HFF-Myc (cell line): Measurements from ENCODE around the gene ZGPAT.

Source experiments
- DNase-seq: peaks from one replicate; pipeline ENCODE4 v3.0.0-alpha.2; 2011; ENCODE audit warnings: low read depth; ENCODE audit errors: extremely low read depth
- H3K4me3 ChIP-seq: replicated peaks from 2 replicates; pipeline ENCODE4 v1.5.1; 2011; ENCODE audit warnings: low read depth, mild to moderate bottlenecking, control low read depth, low read length
- TF ChIP-seq, protein P1 (sequence below): IDR thresholded peaks from 2 replicates; pipeline ENCODE4 v1.5.1; 2012; ENCODE audit warnings: mild to moderate bottlenecking, low read depth, low read length, control low read depth; ENCODE audit errors: missing control alignments

Gene ZGPAT

DNA sequence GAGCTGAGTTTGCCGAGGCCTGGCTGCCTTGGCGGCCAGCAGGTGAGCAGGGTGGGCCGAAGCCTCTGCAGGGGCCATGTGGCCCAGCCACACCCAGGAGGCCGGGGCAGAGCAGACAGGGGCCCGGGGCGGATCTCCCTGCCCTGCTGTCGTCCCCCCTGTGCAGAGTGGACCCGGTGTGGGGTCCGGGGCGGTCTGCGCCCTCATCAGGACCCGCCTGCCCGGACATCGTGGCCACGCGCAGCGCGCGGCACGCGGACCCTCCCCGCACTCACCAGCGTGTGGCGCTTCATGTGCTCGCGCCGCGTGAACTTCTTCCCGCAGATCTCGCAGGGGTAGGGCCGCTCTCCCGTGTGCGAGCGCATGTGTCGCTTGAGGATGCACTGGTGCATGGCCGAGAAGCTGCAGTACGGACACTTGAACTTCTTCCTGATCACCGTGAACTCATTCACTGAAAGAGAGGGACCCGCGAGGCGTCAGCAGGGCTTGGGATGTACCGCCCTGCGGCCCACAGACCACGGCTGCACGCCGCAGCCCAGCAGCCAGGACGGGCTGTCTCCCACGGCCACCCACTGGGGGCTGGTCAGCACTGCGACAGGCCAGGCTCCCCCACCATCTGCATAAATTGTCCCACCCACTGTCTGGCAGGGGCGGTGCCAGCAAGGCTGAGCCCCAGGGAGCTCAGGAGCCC, 44.7 kb downstream of the ZGPAT start:
- H3K4me3 ChIP-seq: no peak overlapping the region
- TF ChIP-seq, protein P1, sequence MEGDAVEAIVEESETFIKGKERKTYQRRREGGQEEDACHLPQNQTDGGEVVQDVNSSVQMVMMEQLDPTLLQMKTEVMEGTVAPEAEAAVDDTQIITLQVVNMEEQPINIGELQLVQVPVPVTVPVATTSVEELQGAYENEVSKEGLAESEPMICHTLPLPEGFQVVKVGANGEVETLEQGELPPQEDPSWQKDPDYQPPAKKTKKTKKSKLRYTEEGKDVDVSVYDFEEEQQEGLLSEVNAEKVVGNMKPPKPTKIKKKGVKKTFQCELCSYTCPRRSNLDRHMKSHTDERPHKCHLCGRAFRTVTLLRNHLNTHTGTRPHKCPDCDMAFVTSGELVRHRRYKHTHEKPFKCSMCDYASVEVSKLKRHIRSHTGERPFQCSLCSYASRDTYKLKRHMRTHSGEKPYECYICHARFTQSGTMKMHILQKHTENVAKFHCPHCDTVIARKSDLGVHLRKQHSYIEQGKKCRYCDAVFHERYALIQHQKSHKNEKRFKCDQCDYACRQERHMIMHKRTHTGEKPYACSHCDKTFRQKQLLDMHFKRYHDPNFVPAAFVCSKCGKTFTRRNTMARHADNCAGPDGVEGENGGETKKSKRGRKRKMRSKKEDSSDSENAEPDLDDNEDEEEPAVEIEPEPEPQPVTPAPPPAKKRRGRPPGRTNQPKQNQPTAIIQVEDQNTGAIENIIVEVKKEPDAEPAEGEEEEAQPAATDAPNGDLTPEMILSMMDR: no peak
- no peak for DNase-seq

DNA sequence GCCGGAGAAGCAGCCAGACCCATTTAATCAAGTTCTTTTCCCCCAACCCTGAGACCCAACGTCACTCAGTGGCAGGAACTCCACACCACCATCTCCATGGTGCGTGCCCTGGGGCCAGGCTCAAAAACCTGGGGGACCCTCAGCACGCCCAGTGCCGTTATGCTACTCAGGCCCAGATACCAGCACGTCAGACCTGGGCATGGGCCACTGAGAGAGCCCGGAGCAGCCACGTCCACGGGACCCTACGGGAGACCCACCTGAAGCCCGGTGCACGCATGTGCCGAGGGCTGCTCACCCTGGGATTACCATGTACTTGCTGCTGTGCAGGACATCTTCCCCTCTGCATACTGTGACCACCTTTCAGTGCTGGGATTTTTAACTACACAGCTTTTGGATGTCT, 45.5 kb downstream of the ZGPAT start:
- no peak for DNase-seq
- TF ChIP-seq, protein P1: no peak
- H3K4me3 ChIP-seq: no peak overlapping the region

DNA sequence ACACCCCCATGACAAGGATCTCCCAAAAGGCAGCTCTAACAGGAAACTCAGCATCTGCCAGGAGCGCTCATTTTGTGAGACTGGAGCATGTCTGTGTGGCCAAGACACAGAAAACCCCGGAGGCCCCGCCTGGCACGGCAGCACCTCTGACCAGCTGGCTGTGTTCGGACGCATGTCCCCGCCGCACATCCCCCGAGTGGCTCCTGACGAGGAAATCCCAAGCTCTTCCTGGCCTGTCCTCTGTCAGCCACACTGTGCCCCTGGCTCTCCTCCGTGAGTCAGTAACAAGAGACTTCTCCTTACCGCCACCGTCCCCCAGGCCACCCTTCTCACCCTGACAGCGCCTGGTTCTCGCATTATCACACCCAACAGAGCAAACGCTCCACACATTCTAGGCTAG, 46.2 kb downstream of the ZGPAT start:
- TF ChIP-seq, protein P1: no peak
- no peak for DNase-seq
- no peak overlapping the region for H3K4me3 ChIP-seq

DNA sequence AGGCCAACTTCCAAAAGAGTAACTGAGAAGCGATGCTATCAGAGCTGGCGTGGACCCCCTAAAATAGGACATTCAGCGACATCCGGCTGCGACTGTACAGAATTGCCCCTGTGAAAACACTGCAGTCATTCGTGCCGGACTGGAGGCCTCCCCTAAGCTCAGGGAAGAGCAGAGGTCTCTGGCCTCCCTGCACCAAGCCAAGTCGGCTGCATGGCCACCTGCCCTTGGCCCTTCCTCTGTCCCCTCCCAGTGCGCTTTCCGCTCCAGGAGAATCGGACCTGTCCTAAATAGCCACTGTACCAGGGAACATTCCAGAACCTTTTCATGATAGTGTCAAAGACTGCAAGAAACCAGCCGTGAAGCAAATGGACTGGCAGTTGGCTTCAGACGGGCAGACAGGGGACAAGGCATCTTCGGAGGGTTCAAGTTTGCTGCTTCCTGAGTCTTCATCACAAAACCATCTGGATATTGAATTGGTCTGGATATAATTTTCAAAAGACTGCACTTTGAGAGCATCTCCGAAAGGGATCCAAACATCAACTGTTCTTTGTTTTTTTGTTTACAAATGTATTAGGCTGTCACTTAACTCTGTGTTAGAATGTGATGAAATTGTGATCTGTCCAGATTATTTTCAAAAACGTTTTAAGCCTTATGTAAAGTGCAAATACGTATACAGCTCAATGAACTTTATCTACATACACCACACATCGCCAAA, 48.3 kb downstream of the ZGPAT start:
- DNase-seq: no peak
- TF ChIP-seq, protein P1: no peak
- no peak overlapping the region for H3K4me3 ChIP-seq

DNA sequence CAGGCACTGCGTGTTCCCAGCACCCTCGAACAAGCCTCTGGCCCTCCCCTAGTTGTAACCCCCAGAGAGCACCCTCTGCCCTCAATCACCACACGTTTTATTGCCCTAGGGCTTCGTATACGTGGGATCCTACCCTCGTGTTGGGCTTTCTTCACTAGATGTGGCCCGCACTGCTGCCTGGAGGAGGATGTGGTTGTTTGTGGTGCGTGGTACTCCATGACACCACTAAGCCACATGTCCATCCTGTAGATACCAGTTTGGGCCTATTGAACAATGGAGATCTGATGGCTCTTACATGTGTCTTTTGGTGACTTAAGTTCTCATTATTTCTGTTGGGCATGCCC, 48.8 kb downstream of the ZGPAT start:
- TF ChIP-seq, protein P1: no peak
- H3K4me3 ChIP-seq: no peak overlapping the region
- no peak for DNase-seq

DNA sequence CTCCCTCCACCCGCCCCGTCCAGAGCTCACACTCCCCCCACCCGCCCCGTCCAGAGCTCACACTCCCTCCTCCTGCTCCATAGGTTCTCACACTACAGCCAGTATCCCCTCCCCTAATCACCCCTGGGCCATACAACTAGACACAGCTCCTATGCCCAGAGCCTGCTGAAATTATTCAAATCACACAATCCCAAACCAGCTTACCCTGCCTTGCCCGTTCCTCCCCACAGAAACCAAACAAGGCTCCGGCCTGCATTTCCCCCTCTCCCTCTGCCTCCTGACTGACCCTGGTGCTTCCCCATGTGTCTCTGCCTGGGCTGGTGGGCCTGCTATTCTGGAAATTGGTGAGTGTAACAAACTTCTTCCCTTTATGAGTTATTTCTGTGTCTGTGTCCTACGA, 50.3 kb downstream of the ZGPAT start:
- no peak overlapping the region for H3K4me3 ChIP-seq
- TF ChIP-seq, protein P1: no peak
- DNase-seq: no peak
